Measurements from ENCODE around the gene SYT1. TPM values are rescaled to one million over a fixed set of nuclear protein-coding genes. Genes with fewer than 3 reads are reported as not detected.

Gene SYT1
- total and polyA plus RNA-seq, 2 donors (not counting 3 experiments of a cell fraction or from before 2014, with no cell fraction given), result 3.2 to 15.3 TPM

DNA sequence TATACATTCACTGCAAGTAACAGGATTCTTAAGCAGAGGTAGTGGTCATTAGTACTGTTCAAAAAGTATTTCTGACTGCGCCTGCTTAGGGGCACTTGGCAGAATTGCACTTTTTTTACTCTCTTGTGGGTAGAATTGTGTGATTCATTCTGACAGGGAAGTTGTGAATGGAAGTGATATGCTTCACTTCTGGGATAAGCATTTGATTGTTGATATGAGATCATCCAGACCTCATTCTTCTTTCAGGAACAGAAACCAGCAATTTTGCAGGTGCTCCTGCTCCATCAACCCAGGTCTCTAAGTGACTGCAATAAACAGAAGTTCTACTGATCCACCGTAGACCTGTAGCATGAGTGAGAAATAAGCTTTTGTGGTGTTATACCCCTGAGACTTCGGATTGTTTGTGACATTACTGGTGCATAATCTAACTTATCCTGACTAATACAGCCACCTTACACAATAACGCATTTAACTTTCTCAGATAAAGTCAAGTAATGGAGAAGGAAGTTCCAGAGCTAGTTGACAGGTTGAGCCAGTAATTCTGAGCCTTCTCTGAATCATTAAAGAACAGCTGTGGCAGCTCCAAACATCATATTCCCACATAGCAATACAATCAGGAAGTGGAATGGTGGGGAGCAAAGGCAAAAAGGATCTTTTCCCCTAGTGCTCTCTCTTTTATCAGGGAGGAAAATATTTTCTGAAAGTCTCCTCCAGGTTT, 387.9 kb downstream of the SYT1 start:
- POLR2A ChIA-PET, result no interaction called here
- no peak overlapping the region for H3K27ac ChIP-seq (ENCODE audit: insufficient read depth, low read depth, low read length)
- FAIRE-seq (no peak), DNase-seq (ENCODE audit: low read depth, low spot score) (peak; percentile 41)
- dilution Hi-C loops (cut with MboI; ENCODE audit: extremely low pct_ligation_motif_present, low sequenced_read_pairs), result no loop called here
- H3K9me1 ChIP-seq (replicated peaks; ENCODE audit: control insufficient read depth, extremely low read depth, insufficient read depth, low read length), result no peaks in the 10 kb centered on the region
- no peak overlapping the region for H2AFZ ChIP-seq (ENCODE audit: low read depth, low read length)
- H3K4me1 ChIP-seq (ENCODE audit: control insufficient read depth, extremely low read depth, insufficient read depth, low read length), result peaks cover 3% of the 10 kb centered on the region
- TF ChIP-seq GATA2 (IDR thresholded peaks at IDR 0.05; ENCODE audit: insufficient read depth, insufficient read length, low read depth, low read length), result peak; percentile 63
- peak; percentile 16 for TF ChIP-seq JUN (IDR thresholded peaks at IDR 0.05; ENCODE audit: borderline replicate concordance, insufficient read depth, insufficient read length, low read depth)
- peak; percentile 42 for TF ChIP-seq FOS (IDR thresholded peaks at IDR 0.05; ENCODE audit: borderline replicate concordance, insufficient read depth, low read length)
- TF ChIP-seq EZH2 (IDR thresholded peaks at IDR 0.05; ENCODE audit: borderline replicate concordance, low read depth, low read length, severe bottlenecking), result no peak
- intact Hi-C loops (cut with micrococcal nuclease), result no loop called here
- no peaks in the 10 kb centered on the region for H3K79me2 ChIP-seq (ENCODE audit: control insufficient read depth, insufficient read depth, low read length)
- BruUV-seq (replicated peaks), result no TSS peak
- no peak overlapping the region for H3K4me2 ChIP-seq (ENCODE audit: insufficient read depth, low read length)
- H3K36me3 ChIP-seq (ENCODE audit: control insufficient read depth in 2 of 2, extremely low read depth in 1 of 2, insufficient read depth in 2 of 2, low read length in 2 of 2), result no peaks in the 10 kb centered on the region
- no peaks in the 10 kb centered on the region for H4K20me1 ChIP-seq (replicated peaks; ENCODE audit: control insufficient read depth, extremely low read depth, insufficient read depth, low read length)
- CTCF ChIA-PET, result interaction anchor here (1.0 kb wide), 1 partner anchor 49 kb away, joined by 3 read pairs; no protein-coding TSS in a partner anchor
- H3K27me3 ChIP-seq (ENCODE audit: control insufficient read depth in 2 of 2, insufficient read depth in 2 of 2, low read length in 2 of 2), result peaks cover 0 to 1% of the 10 kb centered on the region in 2 experiments
- no peaks in the 10 kb centered on the region for H3K9me3 ChIP-seq (replicated peaks; ENCODE audit: control insufficient read depth, insufficient read depth, low read length)
- H3K9ac ChIP-seq (replicated peaks; ENCODE audit: extremely low read depth, insufficient read depth, low read length), result no peak overlapping the region
- no peak overlapping the region for H3K4me3 ChIP-seq (replicated peaks in 1 of 3; ENCODE audit: insufficient read depth in 1 of 3, low read depth in 1 of 3, low read length in 3 of 3)

DNA sequence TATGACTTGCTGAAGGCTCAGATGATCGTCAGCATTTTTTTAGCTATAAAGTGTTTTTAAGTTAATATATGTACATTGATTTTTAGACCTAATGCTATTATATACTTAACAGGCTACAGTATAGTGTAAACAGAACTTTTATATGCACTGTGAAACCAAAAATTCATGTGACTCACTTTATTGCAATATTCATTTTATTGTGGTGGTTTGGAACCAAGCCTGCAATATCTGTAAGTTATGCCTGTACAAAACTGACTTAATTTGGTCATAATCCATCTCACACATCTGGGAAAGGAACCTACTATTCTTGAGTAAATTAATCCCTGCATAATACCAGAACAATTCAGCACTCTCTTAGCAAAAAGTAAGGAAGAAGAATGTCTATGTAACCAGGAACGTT, 390.7 kb downstream of the SYT1 start:
- TF ChIP-seq, protein P1, sequence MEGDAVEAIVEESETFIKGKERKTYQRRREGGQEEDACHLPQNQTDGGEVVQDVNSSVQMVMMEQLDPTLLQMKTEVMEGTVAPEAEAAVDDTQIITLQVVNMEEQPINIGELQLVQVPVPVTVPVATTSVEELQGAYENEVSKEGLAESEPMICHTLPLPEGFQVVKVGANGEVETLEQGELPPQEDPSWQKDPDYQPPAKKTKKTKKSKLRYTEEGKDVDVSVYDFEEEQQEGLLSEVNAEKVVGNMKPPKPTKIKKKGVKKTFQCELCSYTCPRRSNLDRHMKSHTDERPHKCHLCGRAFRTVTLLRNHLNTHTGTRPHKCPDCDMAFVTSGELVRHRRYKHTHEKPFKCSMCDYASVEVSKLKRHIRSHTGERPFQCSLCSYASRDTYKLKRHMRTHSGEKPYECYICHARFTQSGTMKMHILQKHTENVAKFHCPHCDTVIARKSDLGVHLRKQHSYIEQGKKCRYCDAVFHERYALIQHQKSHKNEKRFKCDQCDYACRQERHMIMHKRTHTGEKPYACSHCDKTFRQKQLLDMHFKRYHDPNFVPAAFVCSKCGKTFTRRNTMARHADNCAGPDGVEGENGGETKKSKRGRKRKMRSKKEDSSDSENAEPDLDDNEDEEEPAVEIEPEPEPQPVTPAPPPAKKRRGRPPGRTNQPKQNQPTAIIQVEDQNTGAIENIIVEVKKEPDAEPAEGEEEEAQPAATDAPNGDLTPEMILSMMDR (IDR thresholded peaks at IDR 0.05; ENCODE audit: extremely low read depth in 1 of 2, insufficient read depth in 1 of 2, low read depth in 1 of 2, low read length in 2 of 2), result no peak
- TF ChIP-seq GATA2 (IDR thresholded peaks at IDR 0.05; ENCODE audit: insufficient read depth, insufficient read length, low read depth, low read length) (no peak), POLR2A (IDR thresholded peaks at IDR 0.05; ENCODE audit: low read depth, low read length) (no peak), POLR2AphosphoS5 (IDR thresholded peaks at IDR 0.05; ENCODE audit: insufficient read depth, low read depth, low read length) (no peak), EZH2 (IDR thresholded peaks at IDR 0.05; ENCODE audit: borderline replicate concordance, low read depth, low read length, severe bottlenecking) (no peak), FOS (IDR thresholded peaks at IDR 0.05; ENCODE audit: borderline replicate concordance, insufficient read depth, low read length) (no peak), JUN (IDR thresholded peaks at IDR 0.05; ENCODE audit: borderline replicate concordance, insufficient read depth, insufficient read length, low read depth) (no peak), MYC (IDR thresholded peaks at IDR 0.05; ENCODE audit: low read depth, low read length) (no peak)
- TF ChIP-seq, protein P2, sequence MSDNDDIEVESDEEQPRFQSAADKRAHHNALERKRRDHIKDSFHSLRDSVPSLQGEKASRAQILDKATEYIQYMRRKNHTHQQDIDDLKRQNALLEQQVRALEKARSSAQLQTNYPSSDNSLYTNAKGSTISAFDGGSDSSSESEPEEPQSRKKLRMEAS (IDR thresholded peaks at IDR 0.05; ENCODE audit: insufficient read depth, insufficient read length), result no peak
- Histone ChIP-seq H3K9me1 (replicated peaks; ENCODE audit: control insufficient read depth, extremely low read depth, insufficient read depth, low read length) (no peaks in the 10 kb centered on the region), H3K27ac (ENCODE audit: insufficient read depth, low read depth, low read length) (no peak overlapping the region), H3K27me3 (ENCODE audit: control insufficient read depth in 2 of 2, insufficient read depth in 2 of 2, low read length in 2 of 2) (peaks cover 0 to 1% of the 10 kb centered on the region in 2 experiments), H3K4me3 (replicated peaks in 1 of 3; ENCODE audit: insufficient read depth in 1 of 3, low read depth in 1 of 3, low read length in 3 of 3) (no peak overlapping the region), H3K9ac (replicated peaks; ENCODE audit: extremely low read depth, insufficient read depth, low read length) (no peak overlapping the region), H3K79me2 (ENCODE audit: control insufficient read depth, insufficient read depth, low read length) (no peaks in the 10 kb centered on the region), H3K4me1 (ENCODE audit: control insufficient read depth, extremely low read depth, insufficient read depth, low read length) (peaks cover 2% of the 10 kb centered on the region), H3K36me3 (ENCODE audit: control insufficient read depth in 2 of 2, extremely low read depth in 1 of 2, insufficient read depth in 2 of 2, low read length in 2 of 2) (no peaks in the 10 kb centered on the region), H3K4me2 (ENCODE audit: insufficient read depth, low read length) (no peak overlapping the region), H2AFZ (ENCODE audit: low read depth, low read length) (no peak overlapping the region), H3K9me3 (replicated peaks; ENCODE audit: control insufficient read depth, insufficient read depth, low read length) (no peaks in the 10 kb centered on the region), H4K20me1 (replicated peaks; ENCODE audit: control insufficient read depth, extremely low read depth, insufficient read depth, low read length) (no peaks in the 10 kb centered on the region)
- DNase-seq (ENCODE audit: low read depth, low spot score), result no peak
- ChIA-PET POLR2A (no interaction called here), CTCF (no interaction called here)
- no TSS peak for BruUV-seq (replicated peaks)
- no peak for FAIRE-seq
- dilution Hi-C loops (cut with MboI; ENCODE audit: extremely low pct_ligation_motif_present, low sequenced_read_pairs), result no loop called here
- intact Hi-C loops (cut with micrococcal nuclease), result no loop called here

Data from endothelial cell of umbilical vein (primary cell).